Spinal cord (tissue), 10 donors: ENCODE data around the gene ZNFX1. TPM values are rescaled to one million over a fixed set of nuclear protein-coding genes. Genes with fewer than 3 reads are reported as not detected.

Experiments
- DNase-seq, 6 donors: peaks; one replicate each; pipeline versions ENCODE4 v3.0.0 to v3.0.0-alpha.2; 2013 to 2015; ENCODE audit warnings: low spot score in 6 of 6, low read depth in 4 of 6
- H3K27ac ChIP-seq: one replicate; pipeline ENCODE4 v1.5.1; 2013; ENCODE audit warnings: low read depth, low read length, control low read depth
- H3K27me3 ChIP-seq: one replicate; pipeline ENCODE4 v1.6.1; 2013; ENCODE audit warnings: low read length; ENCODE audit not compliant: control insufficient read depth, insufficient read depth
- H3K36me3 ChIP-seq: one replicate; pipeline ENCODE4 v1.6.1; 2013; ENCODE audit warnings: low read length; ENCODE audit not compliant: control insufficient read depth, insufficient read depth
- H3K4me1 ChIP-seq: one replicate; pipeline ENCODE4 v1.6.1; 2013; ENCODE audit warnings: low read length; ENCODE audit not compliant: control insufficient read depth, insufficient read depth
- H3K4me3 ChIP-seq: one replicate; pipeline ENCODE4 v1.5.1; 2013; ENCODE audit warnings: low read depth, low read length, control low read depth
- H3K9me3 ChIP-seq: one replicate; pipeline ENCODE4 v1.6.1; 2013; ENCODE audit warnings: low read length; ENCODE audit not compliant: control insufficient read depth, insufficient read depth
- WGBS: methylation state at CpG from one replicate; pipeline ENCODE4 v1.1.5; 2013; ENCODE audit warnings: missing lambda C conversion rate; ENCODE audit not compliant: insufficient coverage; 5-methylcytosine and 5-hydroxymethylcytosine counted together
- polyA plus RNA-seq, 2 donors: library from polyadenylated mRNA; unstranded; fragments of 120-200 nt; gene quantifications; one replicate each; pipeline ENCODE4 v1.2.1, GENCODE V29; 2013; ENCODE audit not compliant: insufficient read length in 2 of 2
- total RNA-seq, 2 donors: library from RNA; depleted of rRNA in 1 of 2; stranded (reverse); fragments of 120-200 nt in 1 of 2; fragments of >200 nt in 1 of 2; gene quantifications; one replicate each; pipeline versions ENCODE4 v1.2.3 to v1.2.4, GENCODE V29; 2013 to 2014
- donor health status: healthy.

Gene ZNFX1
- total and polyA plus RNA-seq, 4 donors: 14.2 to 26.5 (median 16.0) TPM

GRCh38 chr20:49259799-49260198, 18.1 kb downstream of the ZNFX1 start:
- no peaks in the 10 kb centered on the region for H3K4me1 ChIP-seq
- H3K9me3 ChIP-seq: no peaks in the 10 kb centered on the region
- no peak overlapping the region for H3K27ac ChIP-seq
- DNase-seq: no peak
- H3K4me3 ChIP-seq: no peak overlapping the region
- H3K27me3 ChIP-seq: no peaks in the 10 kb centered on the region
- no CpG with 5 or more reads among the region's 2 CpGs for WGBS
- peaks cover 65% of the 10 kb centered on the region for H3K36me3 ChIP-seq

- Histone ChIP-seq H3K9me3 (no peaks in the 10 kb centered on the region), H3K27me3 (no peaks in the 10 kb centered on the region), H3K4me3 (no peak overlapping the region), H3K4me1 (no peaks in the 10 kb centered on the region), H3K27ac (no peak overlapping the region), H3K36me3 (peaks cover 64% of the 10 kb centered on the region)
- 81% methylated on average over 2 of the region's 4 CpGs for whole genome bisulfite sequencing
- no peak for DNase-seq
Observed at GRCh38 chr20:49259284-49259683, 18.6 kb downstream of the ZNFX1 start.

GRCh38 chr20:49256261-49256660, 21.6 kb downstream of the ZNFX1 start:
- H3K36me3 ChIP-seq: peaks cover 62% of the 10 kb centered on the region
- 40% methylated on average over 1 of the region's 6 CpGs for WGBS
- H3K27me3 ChIP-seq: no peaks in the 10 kb centered on the region
- H3K27ac ChIP-seq: no peak overlapping the region
- H3K4me1 ChIP-seq: no peaks in the 10 kb centered on the region
- H3K4me3 ChIP-seq: no peak overlapping the region
- no peak for DNase-seq
- H3K9me3 ChIP-seq: no peaks in the 10 kb centered on the region

DNA sequence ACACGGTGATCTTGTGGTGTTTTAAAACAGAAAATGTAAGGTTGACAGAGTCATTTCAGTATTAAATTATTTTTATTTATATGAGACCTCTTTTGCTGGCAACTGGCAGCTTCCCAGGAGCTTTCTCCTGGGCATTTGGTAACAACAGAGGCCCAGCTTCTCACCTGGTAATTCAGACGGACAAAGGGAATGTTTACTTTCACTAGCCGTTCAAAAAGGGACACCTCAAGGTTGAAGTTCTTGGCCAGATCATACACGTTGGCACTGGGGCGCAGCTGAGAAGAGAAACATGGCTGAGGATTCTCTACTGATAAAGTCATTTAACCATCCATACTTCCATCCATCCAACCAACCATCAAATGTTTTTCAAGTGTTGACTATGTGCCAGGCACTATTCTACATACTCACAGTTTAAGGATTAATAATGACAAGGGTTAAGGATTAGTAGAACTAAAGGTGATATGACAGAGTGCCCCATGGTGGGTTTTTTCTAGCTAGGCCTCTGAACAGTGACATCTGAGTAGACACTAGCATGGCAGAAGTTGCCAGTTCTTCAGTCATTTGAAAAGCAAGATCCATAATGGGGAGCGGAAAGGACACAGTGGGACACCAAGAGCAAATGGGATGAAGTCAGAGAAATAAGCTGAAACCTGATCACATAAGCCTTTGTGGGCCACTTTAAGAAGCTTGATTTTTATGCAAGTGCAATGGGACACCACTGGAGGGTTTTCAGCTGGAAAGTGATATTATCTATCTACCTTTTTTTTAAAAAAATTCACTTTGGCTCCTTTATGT, 25.1 kb downstream of the ZNFX1 start:
- Histone ChIP-seq H3K27ac (no peak overlapping the region), H3K9me3 (no peaks in the 10 kb centered on the region), H3K36me3 (peaks cover 74% of the 10 kb centered on the region), H3K27me3 (no peaks in the 10 kb centered on the region), H3K4me3 (no peak overlapping the region), H3K4me1 (no peaks in the 10 kb centered on the region)
- WGBS: 92% methylated on average over 5 of the region's 6 CpGs
- no peak for DNase-seq

- H3K36me3 ChIP-seq: peaks cover 76% of the 10 kb centered on the region
- DNase-seq: no peak
- WGBS: 89% methylated on average over 16 of the region's 18 CpGs
- H3K9me3 ChIP-seq: no peaks in the 10 kb centered on the region
- H3K27ac ChIP-seq: no peak overlapping the region
- H3K27me3 ChIP-seq: no peaks in the 10 kb centered on the region
- peaks cover 7% of the 10 kb centered on the region for H3K4me1 ChIP-seq
- no peak overlapping the region for H3K4me3 ChIP-seq
Observed at GRCh38 chr20:49248879-49249665, 28.8 kb downstream of the ZNFX1 start.

DNA sequence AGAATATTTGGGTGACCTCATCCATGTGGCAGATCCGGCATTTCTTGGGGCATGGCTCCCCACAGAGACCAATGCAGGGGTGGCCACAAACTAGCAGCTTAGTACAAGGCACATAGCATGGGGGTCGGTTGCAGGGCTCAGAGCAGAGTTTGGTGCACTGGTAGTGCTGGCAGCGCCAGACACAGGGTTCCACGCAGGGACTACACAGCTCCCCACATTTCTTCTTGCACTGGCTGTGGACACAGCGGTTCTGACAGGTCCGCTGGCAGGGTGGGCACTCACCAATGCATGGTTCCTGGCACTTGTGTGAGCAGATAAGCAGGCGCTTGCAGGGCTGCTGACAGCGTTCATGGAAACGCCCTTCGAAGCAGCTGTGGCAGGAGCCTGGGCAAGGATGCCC, 29.6 kb downstream of the ZNFX1 start:
- no peak for DNase-seq
- no peaks in the 10 kb centered on the region for H3K9me3 ChIP-seq
- H3K27ac ChIP-seq: no peak overlapping the region
- peaks cover 7% of the 10 kb centered on the region for H3K4me1 ChIP-seq
- WGBS: 92% methylated on average over 10 of the region's 10 CpGs
- no peak overlapping the region for H3K4me3 ChIP-seq
- H3K36me3 ChIP-seq: peaks cover 79% of the 10 kb centered on the region
- H3K27me3 ChIP-seq: no peaks in the 10 kb centered on the region

DNA sequence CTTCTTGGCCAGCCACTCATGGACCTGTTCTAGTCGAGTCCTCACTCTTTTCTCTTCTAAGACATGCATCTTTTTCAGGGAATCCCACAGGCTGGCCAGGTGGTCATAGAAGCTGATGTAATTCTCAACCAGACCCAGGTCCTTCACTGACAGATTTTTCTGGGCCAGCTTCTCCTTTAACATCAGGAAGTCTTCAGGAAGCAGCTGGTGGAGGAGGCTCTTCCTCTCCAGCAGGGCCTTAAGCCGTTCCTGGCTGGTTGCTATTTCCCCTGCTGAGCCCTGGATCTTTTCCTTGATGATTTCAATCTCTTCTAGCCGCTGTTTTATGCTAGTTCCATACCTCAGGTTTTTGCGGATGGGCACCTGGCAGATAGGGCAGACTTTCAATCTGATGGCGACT, 30.1 kb downstream of the ZNFX1 start:
- Histone ChIP-seq H3K27me3 (no peaks in the 10 kb centered on the region), H3K9me3 (no peaks in the 10 kb centered on the region), H3K36me3 (peaks cover 82% of the 10 kb centered on the region), H3K27ac (no peak overlapping the region), H3K4me1 (peaks cover 7% of the 10 kb centered on the region), H3K4me3 (no peak overlapping the region)
- no peak for DNase-seq
- WGBS: 83% methylated on average over 5 of the region's 5 CpGs

- Histone ChIP-seq H3K4me1 (peaks cover 7% of the 10 kb centered on the region), H3K27ac (no peak overlapping the region), H3K9me3 (no peaks in the 10 kb centered on the region), H3K4me3 (no peak overlapping the region), H3K27me3 (no peaks in the 10 kb centered on the region), H3K36me3 (peaks cover 83% of the 10 kb centered on the region)
- no peak for DNase-seq
- 92% methylated on average over 8 of the region's 8 CpGs for WGBS
Observed at GRCh38 chr20:49247169-49247723, 30.6 kb downstream of the ZNFX1 start.

GRCh38 chr20:49245921-49246740, 31.7 kb downstream of the ZNFX1 start:
- Histone ChIP-seq H3K27me3 (no peaks in the 10 kb centered on the region), H3K27ac (no peak overlapping the region), H3K4me3 (no peak overlapping the region), H3K9me3 (no peaks in the 10 kb centered on the region), H3K4me1 (peaks cover 7% of the 10 kb centered on the region), H3K36me3 (peaks cover 83% of the 10 kb centered on the region)
- peak in 5 of 6 donors; percentile 19 to 74 (median 39) for DNase-seq
- 36% methylated on average over 2 of the region's 3 CpGs for WGBS
